ENCODE measurements around the gene CUX1.

- TF ChIP-seq ASH2L (IDR thresholded peaks at IDR 0.05; ENCODE audit: borderline replicate concordance, low read depth) = no peak
- no peak for TF ChIP-seq EZH2 (IDR thresholded peaks at IDR 0.05; ENCODE audit: borderline replicate concordance, control insufficient read depth, low read depth, low read length)
Observed at GRCh38 chr7:102024005-102024768, 206.8 kb downstream of the CUX1 start.
